NB4 (cell line): ENCODE results near the gene CPZ.
"Not testable (repeated sequence)": the region's sequence is repeated elsewhere in the genome, so short reads cannot be mapped to it uniquely, and the experiment has no call there.

Experiments
- MYC ChIP-seq: IDR thresholded peaks from 2 replicates; pipeline ENCODE4 v1.6.1; 2011; ENCODE audit warnings: low read depth, low read length
- POLR2A ChIP-seq: IDR thresholded peaks from 2 replicates; pipeline ENCODE4 v1.6.1; 2011; ENCODE audit warnings: mild to moderate bottlenecking; ENCODE audit not compliant: insufficient read length; ENCODE audit errors: extremely low read depth
- TF ChIP-seq, protein P1 (sequence below): IDR thresholded peaks from one replicate; pipeline ENCODE4 v1.5.1; 2012; ENCODE audit warnings: low read depth, low read length
- TF ChIP-seq, protein P2 (sequence below): IDR thresholded peaks from 2 replicates; pipeline ENCODE4 v1.6.1; 2011; ENCODE audit warnings: low read depth, low read length

DNA sequence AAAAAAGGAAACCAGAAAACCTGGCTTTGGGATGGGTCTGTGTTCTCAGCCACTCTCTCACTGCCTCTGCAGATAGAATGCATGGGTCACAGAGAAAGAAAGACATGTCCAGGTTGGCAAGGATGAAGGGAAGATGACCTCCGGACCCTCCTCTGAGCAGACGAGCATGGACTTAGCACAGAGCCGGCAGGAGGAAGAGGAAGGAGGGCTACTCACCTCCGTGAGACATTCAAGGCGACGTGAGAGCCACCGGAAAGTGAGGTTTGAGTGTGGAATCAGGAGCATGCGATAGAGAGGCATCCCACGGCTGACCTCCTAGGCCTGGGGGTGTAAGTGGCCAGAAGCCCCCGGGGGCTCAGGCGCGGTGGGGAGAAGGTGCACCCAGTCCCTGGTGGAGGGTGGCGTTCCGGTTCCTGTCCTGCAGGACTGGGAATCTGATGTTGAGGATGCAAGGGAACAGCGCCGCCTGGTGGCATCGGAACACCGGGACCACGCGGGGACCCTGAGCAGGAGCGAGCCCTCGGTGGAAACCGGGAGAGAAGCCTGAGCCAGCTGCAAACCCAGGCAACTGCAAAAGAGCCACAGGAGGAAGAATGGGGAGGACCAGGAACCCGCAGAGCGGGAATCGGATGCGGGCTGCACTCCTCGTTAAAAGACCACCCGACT, 37.8 kb downstream of the CPZ start:
- TF ChIP-seq, protein P1, sequence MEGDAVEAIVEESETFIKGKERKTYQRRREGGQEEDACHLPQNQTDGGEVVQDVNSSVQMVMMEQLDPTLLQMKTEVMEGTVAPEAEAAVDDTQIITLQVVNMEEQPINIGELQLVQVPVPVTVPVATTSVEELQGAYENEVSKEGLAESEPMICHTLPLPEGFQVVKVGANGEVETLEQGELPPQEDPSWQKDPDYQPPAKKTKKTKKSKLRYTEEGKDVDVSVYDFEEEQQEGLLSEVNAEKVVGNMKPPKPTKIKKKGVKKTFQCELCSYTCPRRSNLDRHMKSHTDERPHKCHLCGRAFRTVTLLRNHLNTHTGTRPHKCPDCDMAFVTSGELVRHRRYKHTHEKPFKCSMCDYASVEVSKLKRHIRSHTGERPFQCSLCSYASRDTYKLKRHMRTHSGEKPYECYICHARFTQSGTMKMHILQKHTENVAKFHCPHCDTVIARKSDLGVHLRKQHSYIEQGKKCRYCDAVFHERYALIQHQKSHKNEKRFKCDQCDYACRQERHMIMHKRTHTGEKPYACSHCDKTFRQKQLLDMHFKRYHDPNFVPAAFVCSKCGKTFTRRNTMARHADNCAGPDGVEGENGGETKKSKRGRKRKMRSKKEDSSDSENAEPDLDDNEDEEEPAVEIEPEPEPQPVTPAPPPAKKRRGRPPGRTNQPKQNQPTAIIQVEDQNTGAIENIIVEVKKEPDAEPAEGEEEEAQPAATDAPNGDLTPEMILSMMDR: not testable (repeated sequence)
- TF ChIP-seq, protein P2, sequence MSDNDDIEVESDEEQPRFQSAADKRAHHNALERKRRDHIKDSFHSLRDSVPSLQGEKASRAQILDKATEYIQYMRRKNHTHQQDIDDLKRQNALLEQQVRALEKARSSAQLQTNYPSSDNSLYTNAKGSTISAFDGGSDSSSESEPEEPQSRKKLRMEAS: not testable (repeated sequence)
- TF ChIP-seq POLR2A, MYC: not testable (repeated sequence)
